GM18499 (cell line): Measurements from ENCODE around the gene RELT.

Experiments used
- ATAC-seq: cut with Tn5 transposase; IDR thresholded peaks from one replicate; pipeline ENCODE4 v1.9.1; 2021; ENCODE audit warnings: moderate number of reproducible peaks; ENCODE audit not compliant: insufficient read depth, unreplicated experiment

RELT gene

GRCh38 chr11:73389134-73389525, 12.9 kb downstream of the RELT start:
- ATAC-seq: no peak

- no peak for ATAC-seq
Measured at GRCh38 chr11:73389916-73390315, 13.7 kb downstream of the RELT start.

GRCh38 chr11:73390601-73391565, 14.7 kb downstream of the RELT start:
- no peak for ATAC-seq

- no peak for ATAC-seq
Measured at GRCh38 chr11:73391665-73392064, 15.5 kb downstream of the RELT start.

GRCh38 chr11:73392108-73393010, 16.2 kb downstream of the RELT start:
- no peak for ATAC-seq

- no peak for ATAC-seq
Measured at GRCh38 chr11:73393011-73393380, 16.8 kb downstream of the RELT start.

GRCh38 chr11:73393479-73394415, 17.5 kb downstream of the RELT start:
- ATAC-seq: no peak

- no peak for ATAC-seq
Measured at GRCh38 chr11:73394416-73395296, 18.5 kb downstream of the RELT start.

GRCh38 chr11:73395297-73396208, 19.4 kb downstream of the RELT start:
- ATAC-seq: no peak

- no peak for ATAC-seq
Measured at GRCh38 chr11:73396251-73396930, 20.2 kb downstream of the RELT start.

- ATAC-seq: no peak
Measured at GRCh38 chr11:73396985-73397384, 20.8 kb downstream of the RELT start.

GRCh38 chr11:73397468-73398131, 21.4 kb downstream of the RELT start:
- no peak for ATAC-seq

GRCh38 chr11:73398132-73398526, 21.9 kb downstream of the RELT start:
- no peak for ATAC-seq

GRCh38 chr11:73398721-73399120, 22.5 kb downstream of the RELT start:
- ATAC-seq: no peak

GRCh38 chr11:73399159-73399590, 23.0 kb downstream of the RELT start:
- ATAC-seq: no peak

GRCh38 chr11:73399636-73400035, 23.4 kb downstream of the RELT start:
- no peak for ATAC-seq

GRCh38 chr11:73400293-73400692, 24.1 kb downstream of the RELT start:
- no peak for ATAC-seq
